ENCODE measurements around the gene RFTN1.

Gene RFTN1

GRCh38 chr3:16373341-16373946 is 140.1 kb downstream of the RFTN1 start:
- DNase-seq: no peak

- DNase-seq: no peak
These were observed 140.9 kb downstream of the RFTN1 start for GRCh38 chr3:16372362-16373292.

GRCh38 chr3:16370872-16371740 is 142.4 kb downstream of the RFTN1 start:
- DNase-seq: no peak

GRCh38 chr3:16370503-16370871 is 143.0 kb downstream of the RFTN1 start:
- DNase-seq: no peak

GRCh38 chr3:16369885-16370284 is 143.6 kb downstream of the RFTN1 start:
- no peak for DNase-seq

GRCh38 chr3:16369276-16369675 is 144.2 kb downstream of the RFTN1 start:
- no peak for DNase-seq

- no peak for DNase-seq
These were observed 146.9 kb downstream of the RFTN1 start for GRCh38 chr3:16366581-16366980.

GRCh38 chr3:16365491-16366128 is 147.9 kb downstream of the RFTN1 start:
- DNase-seq: no peak

GRCh38 chr3:16364963-16365362 is 148.5 kb downstream of the RFTN1 start:
- no peak for DNase-seq

- no peak for DNase-seq
These were observed 149.2 kb downstream of the RFTN1 start for GRCh38 chr3:16364323-16364722.

- DNase-seq: no peak
These were observed 149.9 kb downstream of the RFTN1 start for GRCh38 chr3:16363636-16364035.

GRCh38 chr3:16362770-16363169 is 150.7 kb downstream of the RFTN1 start:
- DNase-seq: no peak

GRCh38 chr3:16361087-16361486 is 152.4 kb downstream of the RFTN1 start:
- no peak for DNase-seq

- DNase-seq: no peak
These were observed 154.2 kb downstream of the RFTN1 start for GRCh38 chr3:16359331-16359730.

- no peak for DNase-seq
These were observed 155.2 kb downstream of the RFTN1 start for GRCh38 chr3:16358336-16358735.

- DNase-seq: no peak
These were observed 156.0 kb downstream of the RFTN1 start for GRCh38 chr3:16357186-16358121.

- no peak for DNase-seq
These were observed 157.7 kb downstream of the RFTN1 start for GRCh38 chr3:16355828-16356227.

- no peak for DNase-seq
These were observed 159.2 kb downstream of the RFTN1 start for GRCh38 chr3:16354291-16354690.

- no peak for DNase-seq
These were observed 161.1 kb downstream of the RFTN1 start for GRCh38 chr3:16352428-16352827.

GRCh38 chr3:16350597-16351318 is 162.7 kb downstream of the RFTN1 start:
- no peak for DNase-seq

GRCh38 chr3:16349986-16350596 is 163.4 kb downstream of the RFTN1 start:
- peak; percentile 13 for DNase-seq

All from DMS53 (cell line).